HepG2 (cell line): ENCODE data around the gene TMEM63B.

Experiments used
- ERF ChIP-seq: IDR thresholded peaks from 2 replicates; pipeline ENCODE4 v1.6.1; 2018; ENCODE audit warnings: missing biosample characterization, missing genetic modification reagents
- MAZ ChIP-seq, 2 experiments: sonication (generic) in 1 of 2; formaldehyde crosslinking in 1 of 2; IDR thresholded peaks; 2 replicates each; pipeline versions ENCODE4 v1.5.0 to v1.6.1; 2012 to 2020; ENCODE audit warnings: low read depth in 2 of 2, mild to moderate bottlenecking in 2 of 2, borderline replicate concordance in 1 of 2, improper control_type of control experiment in 1 of 2, low read length in 1 of 2, missing genetic modification reagents in 1 of 2, moderate library complexity in 1 of 2
- SKIL ChIP-seq: sonication (generic); formaldehyde crosslinking; IDR thresholded peaks from 2 replicates; pipeline ENCODE4 v1.8.0; 2022; ENCODE audit warnings: missing genetic modification reagents, mild to moderate bottlenecking, moderate library complexity, borderline replicate concordance
- ZNF740 ChIP-seq: sonication (generic); formaldehyde crosslinking; IDR thresholded peaks from 2 replicates; pipeline ENCODE4 v1.4.0; 2020; ENCODE audit warnings: missing genetic modification reagents
- ZNF850 ChIP-seq: sonication (generic); formaldehyde crosslinking; conservative IDR thresholded peaks from 2 replicates; pipeline ENCODE4 v1.9.0; 2021; ENCODE audit warnings: mild to moderate bottlenecking, missing genetic modification reagents

GRCh38 chr6:44148306-44148705 lies 21.0 kb downstream of the TMEM63B start:
- TF ChIP-seq ERF (CRISPR knock-in tag) (no peak), SKIL (CRISPR knock-in tag) (no peak), ZNF850 (CRISPR knock-in tag) (no peak), ZNF740 (no peak), MAZ (IDR thresholded peaks at IDR 0.05; ENCODE audit: borderline replicate concordance, low read depth, low read length) (no peak), MAZ (CRISPR knock-in tag; IDR thresholded peaks at IDR 0.05; ENCODE audit: low read depth) (no peak)
